ENCODE measurements around the gene ZNF423. TPM values are rescaled to one million over a fixed set of nuclear protein-coding genes. Genes with fewer than 3 reads are reported as not detected.

The ZNF423 gene
- total RNA-seq, 1 donor from 2014 or later = 11.9 TPM

- DNase-seq = no peak
- H3K27me3 ChIP-seq = no peaks in the 10 kb centered on the region
Observed at GRCh38 chr16:49780433-49780832, 75.5 kb downstream of the ZNF423 start.

DNA sequence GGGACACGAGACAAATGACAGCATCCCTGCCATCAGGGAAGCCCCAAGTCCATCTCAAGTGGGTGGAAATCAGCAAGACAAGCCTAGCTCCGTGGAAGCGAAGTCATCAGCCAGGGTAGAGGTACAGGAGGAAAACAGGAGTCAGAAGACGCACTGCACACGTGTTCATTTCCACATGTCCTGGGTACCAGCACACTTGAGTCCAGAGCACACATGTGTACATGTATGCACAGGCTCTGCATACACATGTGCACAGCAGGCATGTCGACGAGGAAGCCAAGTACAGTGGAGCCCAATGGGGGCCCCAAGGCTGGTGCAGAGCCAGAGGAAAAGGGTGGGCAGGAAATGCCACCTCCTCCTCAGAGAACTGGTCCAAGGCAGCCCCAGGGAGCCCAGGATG, 75.9 kb downstream of the ZNF423 start:
- intact Hi-C loops (cut with DNase I) = no loop called here
- H3K27me3 ChIP-seq = no peaks in the 10 kb centered on the region
- H3K4me1 ChIP-seq = peaks cover 7% of the 10 kb centered on the region
- no peak for ATAC-seq
- H3K27ac ChIP-seq = no peak overlapping the region
- H3K36me3 ChIP-seq = no peaks in the 10 kb centered on the region
- TF ChIP-seq, protein P1, sequence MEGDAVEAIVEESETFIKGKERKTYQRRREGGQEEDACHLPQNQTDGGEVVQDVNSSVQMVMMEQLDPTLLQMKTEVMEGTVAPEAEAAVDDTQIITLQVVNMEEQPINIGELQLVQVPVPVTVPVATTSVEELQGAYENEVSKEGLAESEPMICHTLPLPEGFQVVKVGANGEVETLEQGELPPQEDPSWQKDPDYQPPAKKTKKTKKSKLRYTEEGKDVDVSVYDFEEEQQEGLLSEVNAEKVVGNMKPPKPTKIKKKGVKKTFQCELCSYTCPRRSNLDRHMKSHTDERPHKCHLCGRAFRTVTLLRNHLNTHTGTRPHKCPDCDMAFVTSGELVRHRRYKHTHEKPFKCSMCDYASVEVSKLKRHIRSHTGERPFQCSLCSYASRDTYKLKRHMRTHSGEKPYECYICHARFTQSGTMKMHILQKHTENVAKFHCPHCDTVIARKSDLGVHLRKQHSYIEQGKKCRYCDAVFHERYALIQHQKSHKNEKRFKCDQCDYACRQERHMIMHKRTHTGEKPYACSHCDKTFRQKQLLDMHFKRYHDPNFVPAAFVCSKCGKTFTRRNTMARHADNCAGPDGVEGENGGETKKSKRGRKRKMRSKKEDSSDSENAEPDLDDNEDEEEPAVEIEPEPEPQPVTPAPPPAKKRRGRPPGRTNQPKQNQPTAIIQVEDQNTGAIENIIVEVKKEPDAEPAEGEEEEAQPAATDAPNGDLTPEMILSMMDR (IDR thresholded peaks at IDR 0.05) = no peak
- DNase-seq = no peak
- H3K4me3 ChIP-seq = no peak overlapping the region
- H3K9me3 ChIP-seq = no peaks in the 10 kb centered on the region

More at GRCh38 chr16:49780433-49780832, 75.5 kb downstream of the ZNF423 start:
- Histone ChIP-seq H3K36me3 (no peaks in the 10 kb centered on the region), H3K27ac (no peak overlapping the region), H3K4me3 (no peak overlapping the region), H3K9me3 (no peaks in the 10 kb centered on the region), H3K4me1 (peaks cover 7% of the 10 kb centered on the region)
- TF ChIP-seq, protein P1 (IDR thresholded peaks at IDR 0.05) = no peak
- no peak for ATAC-seq
- intact Hi-C loops (cut with DNase I) = no loop called here

GRCh38 chr16:49778202-49778930, 77.5 kb downstream of the ZNF423 start:
- H3K4me3 ChIP-seq = no peak overlapping the region
- intact Hi-C loops (cut with DNase I) = no loop called here
- no peaks in the 10 kb centered on the region for H3K27me3 ChIP-seq
- no peak for DNase-seq
- H3K27ac ChIP-seq = no peak overlapping the region
- H3K36me3 ChIP-seq = no peaks in the 10 kb centered on the region
- TF ChIP-seq, protein P1 (IDR thresholded peaks at IDR 0.05) = no peak
- H3K4me1 ChIP-seq = peaks cover 7% of the 10 kb centered on the region
- ATAC-seq = no peak
- H3K9me3 ChIP-seq = no peaks in the 10 kb centered on the region

GRCh38 chr16:49776734-49777133, 79.2 kb downstream of the ZNF423 start:
- Histone ChIP-seq H3K4me3 (no peak overlapping the region), H3K4me1 (peaks cover 7% of the 10 kb centered on the region), H3K27me3 (no peaks in the 10 kb centered on the region), H3K27ac (no peak overlapping the region), H3K36me3 (no peaks in the 10 kb centered on the region), H3K9me3 (no peaks in the 10 kb centered on the region)
- TF ChIP-seq, protein P1 (IDR thresholded peaks at IDR 0.05) = no peak
- ATAC-seq (no peak), DNase-seq (no peak)
- intact Hi-C loops (cut with DNase I) = no loop called here

DNA sequence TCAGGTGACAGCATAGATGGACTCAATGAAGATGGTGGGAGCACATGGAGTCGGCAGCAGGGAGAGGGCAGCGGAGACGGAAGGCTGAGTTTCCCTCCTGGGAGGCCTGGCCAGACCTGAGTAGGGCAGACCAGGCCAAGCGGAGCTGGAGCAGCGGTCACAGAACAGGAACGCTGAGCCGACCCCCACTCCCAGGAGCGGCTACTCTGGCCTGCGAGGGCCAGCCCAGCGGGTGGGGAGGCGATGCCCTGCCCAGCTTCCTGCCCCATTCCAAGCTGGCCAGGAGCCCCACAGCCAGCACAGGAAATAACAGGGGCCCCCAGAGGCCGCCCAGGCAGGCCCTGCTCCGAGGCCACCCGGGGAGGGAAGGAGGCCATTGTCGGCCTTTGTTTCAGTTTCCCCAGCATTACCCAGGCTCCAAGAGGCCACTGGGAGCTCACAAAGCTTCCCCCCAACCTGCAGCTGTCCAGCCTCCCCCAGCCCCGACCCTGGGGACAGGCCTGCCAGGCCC, 79.8 kb downstream of the ZNF423 start:
- DNase-seq (no peak), ATAC-seq (peak; percentile 55)
- no peak overlapping the region for H3K4me3 ChIP-seq
- H3K4me1 ChIP-seq = peaks cover 7% of the 10 kb centered on the region
- H3K27me3 ChIP-seq = no peaks in the 10 kb centered on the region
- no peaks in the 10 kb centered on the region for H3K36me3 ChIP-seq
- peak overlapping the region; percentile 30 for H3K27ac ChIP-seq
- TF ChIP-seq, protein P1 (IDR thresholded peaks at IDR 0.05) = no peak
- intact Hi-C loops (cut with DNase I) = no loop called here
- H3K9me3 ChIP-seq = no peaks in the 10 kb centered on the region
